ENCODE data around the gene MTA3.

DNA sequence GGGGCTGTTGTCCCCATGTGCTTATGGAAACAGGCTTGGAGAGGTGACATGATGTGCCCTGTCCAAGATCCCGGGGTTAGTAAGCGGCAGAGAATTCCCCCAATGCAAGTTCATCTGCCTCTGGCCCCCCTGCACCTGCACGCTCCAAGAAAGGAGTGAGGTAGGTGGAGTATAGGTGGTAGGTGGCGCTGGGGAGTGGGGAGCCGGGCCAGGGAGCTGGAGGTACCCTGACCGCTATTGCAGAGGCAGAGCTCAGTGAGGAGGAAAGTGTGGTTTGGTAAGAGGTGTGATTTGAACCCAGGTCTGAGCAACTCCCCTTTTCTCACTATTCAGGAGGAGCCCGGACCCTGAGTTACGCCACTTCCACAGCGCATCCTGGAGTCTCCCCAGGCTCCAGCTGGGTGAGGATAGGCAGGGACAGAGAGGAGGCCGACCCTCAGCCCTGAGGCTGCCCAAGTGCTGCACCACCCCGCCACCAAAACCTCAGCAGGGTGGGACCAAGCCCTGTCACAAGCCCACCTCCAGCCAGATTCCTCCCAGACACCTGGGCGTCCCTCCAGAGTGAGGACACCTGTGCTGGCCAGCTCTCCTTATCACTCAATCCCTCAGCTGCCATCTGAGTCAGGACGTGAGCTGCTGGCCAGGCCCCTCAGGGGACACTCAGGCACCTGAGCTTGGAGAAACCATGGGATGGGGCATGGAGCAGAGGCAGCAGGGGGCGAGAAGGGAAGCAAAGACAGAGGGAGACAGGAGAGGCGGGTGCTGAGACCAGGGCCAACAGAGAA, 218.3 kb downstream of the MTA3 start:
- no peak for TF ChIP-seq CTCF (IDR thresholded peaks at IDR 0.05)
- TF ChIP-seq POLR2A (IDR thresholded peaks at IDR 0.05) = no peak
